K562 (cell line): ENCODE measurements around the gene SRBD1. TPM values are rescaled to one million over a fixed set of nuclear protein-coding genes. Genes with fewer than 3 reads are reported as not detected.

ENCODE experiments used
- ASH1L ChIP-seq: fragments of 450-650 bp; IDR thresholded peaks from 2 replicates; pipeline ENCODE4 v1.6.1; 2018; ENCODE audit warnings: borderline replicate concordance, mild to moderate bottlenecking, low read depth; ENCODE audit not compliant: partially characterized antibody
- CBX2 ChIP-seq: fragments of 200-600 bp; sonication (generic); IDR thresholded peaks from one replicate; pipeline ENCODE4 v1.6.1; 2012; ENCODE audit warnings: mild to moderate bottlenecking, low read length, inconsistent platforms; ENCODE audit not compliant: insufficient read depth, poor library complexity, severe bottlenecking
- CEBPG ChIP-seq, 3 experiments: fragments of 200-800 bp in 1 of 3; sonication (Bioruptor generic) in 1 of 3; sonication (generic) in 1 of 3; formaldehyde crosslinking in 1 of 3; IDR thresholded peaks in 2 of 3; conservative IDR thresholded peaks in 1 of 3; 2 replicates each; pipeline versions ENCODE4 v1.6.1 to v1.8.0; 2016 to 2022; ENCODE audit warnings: missing compliant biosample characterization in 2 of 3, missing genetic modification characterization in 2 of 3, mild to moderate bottlenecking in 1 of 3, missing genetic modification reagents in 1 of 3
- CUX1 ChIP-seq: fragments of 200-800 bp; sonication (Bioruptor generic); IDR thresholded peaks from 2 replicates; pipeline ENCODE4 v1.6.1; 2016; ENCODE audit warnings: missing genetic modification characterization, missing compliant biosample characterization
- ELF1 ChIP-seq: fragments of 200-800 bp; sonication (Bioruptor generic); IDR thresholded peaks from 2 replicates; pipeline ENCODE4 v1.6.1; 2016; ENCODE audit warnings: missing genetic modification characterization, missing compliant biosample characterization
- FOXJ3 ChIP-seq: sonication (generic); formaldehyde crosslinking; IDR thresholded peaks from 2 replicates; pipeline ENCODE4 v1.4.0; 2020; ENCODE audit warnings: mild to moderate bottlenecking, missing genetic modification reagents
- HMGN3 ChIP-seq: IDR thresholded peaks from 2 replicates; pipeline ENCODE4 v1.6.1; 2011; ENCODE audit warnings: borderline replicate concordance, low read depth, mild to moderate bottlenecking, mixed read lengths, low read length; ENCODE audit not compliant: insufficient read length; ENCODE audit errors: extremely low read depth
- MTA3 ChIP-seq: fragments of 450-650 bp; formaldehyde crosslinking; IDR thresholded peaks from 2 replicates; pipeline ENCODE4 v1.6.1; 2017; ENCODE audit warnings: mild to moderate bottlenecking, borderline replicate concordance
- MYNN ChIP-seq, 2 experiments: sonication (generic); formaldehyde crosslinking in 1 of 2; IDR thresholded peaks; 2 replicates each; pipeline versions ENCODE4 v1.5.0 to v1.6.1; 2016 to 2020; ENCODE audit warnings: antibody characterized with exemption in 1 of 2, missing genetic modification reagents in 1 of 2
- RBFOX2 ChIP-seq: fragments of 200-400 bp; formaldehyde crosslinking; IDR thresholded peaks from 2 replicates; pipeline ENCODE4 v1.6.1; 2017; ENCODE audit warnings: low read depth, mild to moderate bottlenecking, low read length, moderate library complexity
- SIX5 ChIP-seq, 2 experiments: IDR thresholded peaks; 2 replicates each; pipeline ENCODE4 v1.6.1; 2011; ENCODE audit warnings: low read length in 2 of 2, borderline replicate concordance in 1 of 2, low read depth in 1 of 2, mild to moderate bottlenecking in 1 of 2, moderate library complexity in 1 of 2; ENCODE audit not compliant: insufficient read depth in 1 of 2
- SMAD4 ChIP-seq: fragments of 250-450 bp; sonication (Bioruptor Pico); conservative IDR thresholded peaks from 2 replicates; pipeline ENCODE4 v1.8.0; 2021; ENCODE audit warnings: inconsistent platforms, mild to moderate bottlenecking, moderate library complexity
- SRSF1 ChIP-seq: fragments of 200-400 bp; formaldehyde crosslinking; IDR thresholded peaks from 2 replicates; pipeline ENCODE4 v1.6.1; 2017; ENCODE audit warnings: mild to moderate bottlenecking, low read depth, low read length, moderate library complexity
- SUPT5H ChIP-seq: fragments of 450-650 bp; IDR thresholded peaks from 2 replicates; pipeline ENCODE4 v1.6.1; 2016
- THRB ChIP-seq: fragments of 450-650 bp; formaldehyde crosslinking; conservative IDR thresholded peaks from 2 replicates; pipeline ENCODE4 v1.4.0; 2022; ENCODE audit warnings: mild to moderate bottlenecking, missing genetic modification characterization
- ZNF384 ChIP-seq: IDR thresholded peaks from 2 replicates; pipeline ENCODE4 v1.6.1; 2012; ENCODE audit warnings: low read depth, low read length, improper control_type of control experiment
- ZZZ3 ChIP-seq: fragments of 450-650 bp; IDR thresholded peaks from 2 replicates; pipeline ENCODE4 v1.6.1; 2016; ENCODE audit warnings: antibody characterized with exemption, mild to moderate bottlenecking, moderate library complexity
- polyA plus RNA-seq, 8 experiments: library from polyadenylated mRNA; depleted of rRNA in 4 of 8; stranded (reverse) in 5 of 8; unstranded in 3 of 8; fragments of >200 nt; fragmentation: Nextera tagmentation in 2 of 8; fragmentation: Illumina TruSeq in 1 of 8; extraction: Ambion mirVana in 2 of 8; extraction: Trizol in 1 of 8; gene quantifications; 2 replicates each; pipeline versions ENCODE4 v1.2.1 to v1.2.3, GENCODE V29; 2011 to 2014; ENCODE audit warnings: inconsistent platforms in 1 of 8, missing spikeins in 1 of 8
- total RNA-seq, 7 experiments: library from RNA; depleted of rRNA in 6 of 7; stranded (reverse); fragments of >200 nt in 6 of 7; fragmentation: Illumina TruSeq in 2 of 7; extraction: Trizol in 2 of 7; gene quantifications; 2 replicates each; pipeline versions ENCODE4 v1.2.1 to v1.2.3, GENCODE V29; 2011 to 2021; ENCODE audit warnings: low replicate concordance in 1 of 7

SRBD1 gene
- total and polyA plus RNA-seq, 9 of the 15 experiments (the other 6 are each of a cell fraction or from before 2014, with no cell fraction given), result 6.9 to 23.2 (median 14.7) TPM

- TF ChIP-seq THRB (CRISPR knock-in tag), result peak; percentile 73; the same call in 1 of the 2 replicates
- TF ChIP-seq CUX1, result no peak
- peak; percentile 81 for TF ChIP-seq ELF1
- TF ChIP-seq ZNF384, result no peak
- no peak for TF ChIP-seq CBX2
- TF ChIP-seq SRSF1, result no peak
- no peak for TF ChIP-seq ZZZ3
- peak; percentile 92 for TF ChIP-seq SMAD4 (CRISPR knock-in tag)
- peak; percentile 47; the same call in 1 of the 2 replicates for TF ChIP-seq MYNN (IDR thresholded peaks at IDR 0.05)
- TF ChIP-seq MYNN (CRISPR knock-in tag; IDR thresholded peaks at IDR 0.05), result no peak
- TF ChIP-seq SIX5 (IDR thresholded peaks at IDR 0.05; ENCODE audit: borderline replicate concordance in 1 of 2, insufficient read depth in 1 of 2, low read depth in 1 of 2, low read length in 2 of 2), result no peak
- TF ChIP-seq ASH1L, result peak; percentile 44
- TF ChIP-seq HMGN3, result peak; percentile 77
- TF ChIP-seq MTA3, result 0 out of 2 replicates have a peak, but pooled peaks have one; percentile 71
- no peak for TF ChIP-seq CEBPG (CRISPR knock-in tag; IDR thresholded peaks at IDR 0.05)
- TF ChIP-seq CEBPG (tag; conservative IDR thresholded peaks at IDR 0.05 in 1 of 2, IDR thresholded peaks at IDR 0.05 in 1 of 2), result no peak
- peak; percentile 30; the same call in 1 of the 2 replicates for TF ChIP-seq SUPT5H
- TF ChIP-seq FOXJ3 (CRISPR knock-in tag), result no peak
- peak; percentile 64 for TF ChIP-seq RBFOX2
Measured at GRCh38 chr2:45650851-45651414, 39.9 kb upstream of the SRBD1 start (continued).
